Measurements from ENCODE around the gene STPG4. TPM values are rescaled to one million over a fixed set of nuclear protein-coding genes. Genes with fewer than 3 reads are reported as not detected.

The STPG4 gene
- polyA plus RNA-seq, 4 donors: 0.22 to 0.24 TPM; not detected in 2

DNA sequence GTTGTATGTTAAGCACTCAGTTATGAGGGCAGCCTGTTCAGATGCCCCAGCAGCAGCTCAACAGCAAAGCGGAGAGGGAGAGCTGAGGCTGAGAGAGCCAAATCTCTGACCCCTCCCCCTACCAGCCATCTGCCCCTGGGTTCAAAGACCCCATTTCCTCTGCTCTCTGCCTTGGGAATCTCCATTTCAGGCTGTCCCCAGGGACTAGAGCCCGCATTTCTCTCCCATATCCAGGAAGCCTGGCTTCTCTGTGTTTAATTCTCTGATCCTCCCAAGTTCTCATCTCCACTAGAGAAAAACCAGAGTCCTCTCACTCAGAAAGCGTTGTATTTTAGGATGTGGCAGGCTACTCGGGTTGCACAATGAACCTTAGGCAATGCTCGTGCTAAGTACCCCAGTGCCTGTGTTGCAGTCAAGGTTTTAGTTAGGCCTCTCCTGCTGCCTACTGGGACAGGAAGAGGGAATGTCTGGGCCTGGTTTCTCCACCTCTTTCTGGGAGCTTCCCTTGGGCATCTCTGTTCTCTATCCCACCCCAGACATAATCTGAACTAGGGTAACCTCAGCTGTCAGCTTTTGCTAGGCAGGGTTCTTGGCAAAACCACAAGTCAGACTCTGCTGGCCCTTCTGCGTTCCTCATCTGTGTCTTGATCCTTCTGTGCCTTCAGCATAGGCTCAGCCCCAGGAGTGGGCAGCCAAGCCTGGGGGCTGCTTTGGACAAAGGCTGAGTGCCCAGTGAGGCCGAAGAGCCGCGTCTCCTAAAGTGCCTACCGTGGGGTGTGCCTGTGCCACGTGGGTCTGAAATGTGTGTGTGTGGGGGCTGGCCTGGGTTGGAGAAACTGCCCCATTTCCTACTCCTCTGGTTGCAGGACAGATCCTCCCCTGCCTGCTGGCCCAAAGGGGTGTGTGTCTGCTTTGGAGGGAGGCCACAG lies 96.8 kb downstream of the STPG4 start:
- DNase-seq (ENCODE audit: low read depth in 4 of 4, low spot score in 3 of 4): no peak

DNA sequence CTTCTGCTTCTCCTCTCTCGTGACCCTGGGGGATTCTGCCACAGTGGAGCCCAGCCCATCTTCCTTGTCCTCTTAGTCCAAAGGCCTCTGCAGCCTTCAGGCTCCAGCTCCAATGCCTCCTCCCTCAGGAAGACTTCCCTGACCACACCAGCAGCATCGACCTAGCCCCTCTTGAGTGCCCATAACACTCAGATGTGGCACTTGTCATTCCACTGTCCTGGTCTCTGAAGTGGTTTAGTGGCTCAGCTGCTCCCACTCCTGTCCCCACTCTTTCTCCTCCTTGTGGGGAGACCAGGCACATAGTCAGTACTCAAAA lies 97.5 kb downstream of the STPG4 start:
- no peak for DNase-seq (ENCODE audit: low read depth in 4 of 4, low spot score in 3 of 4)

DNA sequence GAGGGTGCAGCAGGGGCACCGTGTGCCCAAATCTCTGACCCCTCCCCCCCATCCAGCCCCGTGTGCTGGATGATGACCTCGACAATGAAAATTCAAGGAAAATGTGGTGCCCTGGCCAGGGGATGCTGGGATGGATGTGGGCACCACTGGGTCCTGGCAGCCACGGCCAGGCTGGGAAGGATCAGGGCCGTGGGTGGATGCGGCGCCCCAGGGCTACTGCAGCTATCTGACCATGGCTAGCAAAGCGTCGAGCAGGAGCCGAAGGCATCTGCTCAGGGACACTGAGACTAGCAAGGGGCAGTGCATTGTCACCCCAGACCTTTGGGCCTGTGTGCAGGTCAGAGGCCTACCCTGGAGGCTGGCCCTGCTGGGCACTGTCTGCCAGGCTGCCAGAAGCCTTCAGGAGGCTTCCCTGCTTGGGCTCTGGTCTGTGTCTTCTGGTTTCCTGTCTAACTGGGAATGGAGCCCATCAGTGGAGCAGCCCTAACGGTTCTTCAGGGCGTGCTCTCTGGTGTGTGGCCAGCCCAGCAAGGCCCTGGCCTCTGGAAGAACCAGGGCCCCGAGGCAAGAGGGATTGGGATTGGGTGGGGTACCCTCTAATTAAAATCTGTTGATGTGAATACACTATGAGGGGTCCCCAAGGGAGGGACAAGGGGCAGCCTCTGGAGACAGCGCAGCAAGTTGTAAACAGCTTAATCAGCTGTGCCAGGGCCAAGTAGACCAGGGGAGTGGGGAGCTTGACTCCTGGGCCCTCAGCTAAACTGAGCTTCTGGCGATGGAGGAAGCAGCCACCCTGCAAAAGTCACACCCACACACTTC lies 98.0 kb downstream of the STPG4 start:
- DNase-seq (ENCODE audit: low read depth in 4 of 4, low spot score in 3 of 4): no peak

DNA sequence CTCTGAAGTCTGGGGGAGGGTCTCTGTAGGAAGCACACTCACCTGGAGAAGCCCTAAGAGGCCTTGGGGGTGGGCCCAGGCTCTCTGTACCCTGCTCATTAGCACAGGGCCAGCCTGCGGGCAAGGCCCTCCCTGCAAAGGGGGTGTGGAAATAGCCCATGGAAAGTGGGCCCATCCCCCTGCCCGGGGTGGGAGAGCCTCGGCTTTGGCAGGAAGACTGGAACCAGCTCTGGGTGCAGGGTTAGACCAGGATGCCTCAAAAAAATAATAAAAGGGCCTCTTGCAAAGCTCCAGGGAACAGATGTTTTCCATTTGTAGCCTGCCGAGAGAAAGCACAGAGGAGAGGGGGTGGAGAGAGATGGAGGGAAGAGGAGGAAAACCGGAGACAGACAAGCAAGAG lies 98.7 kb downstream of the STPG4 start:
- DNase-seq (ENCODE audit: low read depth in 4 of 4, low spot score in 3 of 4): no peak

DNA sequence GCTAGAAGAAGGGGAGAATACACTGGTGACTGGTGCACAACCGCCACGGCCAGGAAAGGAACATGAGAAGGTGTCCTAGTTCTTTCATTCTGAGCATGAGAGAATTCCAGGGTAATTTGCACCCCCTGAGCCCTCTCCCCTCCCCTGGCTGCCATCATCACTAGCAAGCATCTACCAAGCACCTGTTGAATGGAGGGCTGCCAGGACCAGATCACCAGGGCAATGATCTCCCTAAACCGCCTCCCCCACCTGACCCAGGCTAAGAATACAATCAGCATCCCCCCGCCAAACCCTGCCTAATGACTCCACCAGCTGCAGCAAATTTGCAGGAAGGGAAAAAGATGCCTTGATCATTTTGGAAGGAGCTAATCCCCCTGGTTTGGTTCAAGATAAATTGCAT lies 100.2 kb downstream of the STPG4 start:
- DNase-seq (ENCODE audit: low read depth in 4 of 4, low spot score in 3 of 4): no peak

DNA sequence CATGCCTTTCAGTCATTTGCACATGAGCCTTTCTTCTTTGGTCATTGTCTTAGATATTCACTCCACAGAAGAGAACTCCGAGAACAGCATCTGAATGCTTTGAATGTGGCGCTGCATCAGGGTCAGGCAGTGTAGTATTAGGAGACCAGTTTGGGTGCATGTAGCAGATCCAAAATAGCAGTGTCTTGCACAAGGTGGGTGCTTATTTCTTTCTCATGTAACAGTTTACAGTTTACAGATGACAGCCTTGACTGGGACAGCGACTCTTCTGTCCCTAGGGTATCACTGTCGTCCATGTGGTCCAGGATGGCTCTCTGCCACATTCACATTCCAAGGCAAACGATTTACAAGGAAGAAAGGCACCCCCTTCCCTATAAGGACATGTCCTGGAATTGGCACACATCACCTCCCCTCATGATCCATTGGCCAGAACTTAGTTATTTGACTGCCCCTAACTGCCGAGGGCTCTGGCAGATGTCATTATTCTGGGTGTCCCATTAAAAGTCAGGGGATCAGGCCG lies 101.0 kb downstream of the STPG4 start:
- DNase-seq (ENCODE audit: low read depth in 4 of 4, low spot score in 3 of 4): no peak

DNA sequence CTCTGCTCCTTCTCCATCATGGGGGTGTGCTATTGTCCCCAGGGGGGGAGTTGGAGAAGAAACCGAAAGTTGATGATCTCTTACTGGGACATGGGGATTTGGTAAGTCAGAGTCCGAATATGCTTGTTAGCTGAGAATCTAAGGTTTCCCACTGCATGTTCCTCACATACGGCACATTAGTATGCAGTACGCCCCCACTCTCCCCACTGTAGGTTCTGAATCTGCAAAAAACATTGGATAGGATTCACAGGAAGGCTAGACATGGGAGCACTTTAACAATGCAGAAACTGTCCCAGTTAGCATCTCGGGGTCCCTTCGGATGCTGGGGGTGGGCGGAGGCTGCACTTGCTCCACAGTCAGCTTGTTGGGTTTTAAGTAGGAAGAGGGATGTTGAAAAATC lies 102.3 kb downstream of the STPG4 start:
- DNase-seq (ENCODE audit: low read depth in 4 of 4, low spot score in 3 of 4): no peak

DNA sequence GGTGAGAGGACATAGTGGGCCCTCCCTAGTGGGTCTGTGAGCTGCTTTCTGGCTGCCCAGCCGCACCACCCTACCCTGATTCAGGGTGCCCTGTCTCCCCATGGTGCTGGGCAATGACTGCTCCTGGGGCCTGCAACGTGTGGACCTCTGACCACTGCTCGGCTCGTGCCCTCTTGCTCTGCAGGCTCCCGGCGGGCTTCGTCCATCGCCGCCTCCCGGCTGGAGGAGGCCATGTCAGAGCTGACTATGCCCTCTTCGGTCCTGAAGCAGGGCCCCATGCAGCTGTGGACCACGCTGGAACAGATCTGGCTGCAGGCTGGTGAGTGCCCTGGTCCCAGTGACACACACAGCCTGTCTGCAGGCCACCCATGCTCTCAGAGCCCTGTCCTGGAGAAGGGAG lies 103.5 kb downstream of the STPG4 start:
- no peak for DNase-seq (ENCODE audit: low read depth in 4 of 4, low spot score in 3 of 4)

DNA sequence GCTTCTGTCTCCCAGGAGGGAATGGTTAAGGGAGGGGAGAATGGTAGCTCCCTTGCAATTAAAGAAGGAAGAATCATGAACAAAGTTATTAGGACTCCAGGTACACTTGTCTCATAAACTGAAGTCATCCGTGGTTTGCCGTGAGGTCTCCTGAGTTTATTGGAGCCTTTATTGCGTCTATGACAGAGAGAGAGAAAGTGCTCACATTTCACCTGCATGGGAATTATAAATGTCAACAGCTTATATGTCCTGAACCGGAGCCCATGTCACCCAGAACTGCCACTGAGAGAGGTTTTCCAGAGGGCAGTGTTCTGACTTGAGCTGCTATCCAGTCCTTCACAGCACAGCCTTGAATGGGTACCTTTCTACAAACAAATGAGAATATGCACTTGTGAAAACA lies 104.3 kb downstream of the STPG4 start:
- DNase-seq (ENCODE audit: low read depth in 4 of 4, low spot score in 3 of 4): no peak

DNA sequence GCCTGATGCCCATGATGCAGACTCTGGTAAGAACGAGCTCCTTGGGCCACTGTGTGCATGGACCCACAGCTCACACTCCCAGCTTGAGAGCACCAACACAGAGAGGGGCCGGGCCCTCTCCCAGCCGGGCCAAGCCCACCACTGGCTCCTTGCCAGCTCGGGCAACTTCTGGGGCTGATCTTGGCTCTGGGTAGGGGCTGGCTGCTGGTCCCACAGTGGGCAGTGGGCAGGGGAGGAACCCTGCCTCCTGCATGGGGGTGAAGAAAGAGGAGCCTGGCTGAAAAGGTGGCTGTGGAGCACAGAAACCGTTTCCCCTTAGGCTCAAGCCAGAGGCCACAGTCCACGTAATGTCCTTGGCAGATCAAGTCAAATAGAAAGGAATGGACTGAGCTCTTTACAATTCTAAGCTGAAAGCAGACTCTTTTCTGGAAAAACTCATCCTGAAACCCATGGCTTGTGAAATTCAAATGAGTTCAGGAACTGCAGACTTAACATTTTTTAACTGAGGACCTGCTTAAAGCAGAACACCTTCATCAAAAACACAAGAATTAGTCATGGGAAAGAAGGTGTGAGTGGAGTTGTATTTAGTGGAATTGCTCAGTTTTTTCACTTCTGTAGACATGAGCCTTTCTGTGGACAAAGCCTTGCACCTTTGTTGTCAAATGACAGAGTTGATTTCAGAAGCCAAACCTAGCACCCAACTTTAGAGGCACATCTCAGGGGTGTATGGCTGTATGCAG lies 104.9 kb downstream of the STPG4 start:
- DNase-seq (ENCODE audit: low read depth in 4 of 4, low spot score in 3 of 4): no peak

DNA sequence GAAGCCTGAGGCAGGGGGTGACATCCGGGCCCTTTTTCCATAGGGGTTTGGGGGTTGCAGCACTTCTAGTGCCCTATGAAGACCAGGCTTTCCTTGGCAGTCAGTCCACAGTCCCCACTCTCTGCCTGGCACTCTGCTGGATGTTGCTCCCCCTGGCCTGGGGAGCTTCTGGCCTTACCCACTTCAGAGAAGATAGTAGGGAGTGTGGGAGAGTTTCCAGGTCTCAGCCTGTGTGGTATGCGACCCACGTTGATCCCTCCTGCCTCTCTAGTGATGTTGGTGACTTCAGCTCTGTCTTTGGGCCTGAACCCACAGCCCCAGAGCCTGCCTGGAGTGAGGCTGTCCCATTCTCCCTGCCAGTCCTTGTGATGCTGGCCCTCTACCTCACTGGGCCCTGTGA lies 105.6 kb downstream of the STPG4 start:
- DNase-seq (ENCODE audit: low read depth in 4 of 4, low spot score in 3 of 4): no peak

DNA sequence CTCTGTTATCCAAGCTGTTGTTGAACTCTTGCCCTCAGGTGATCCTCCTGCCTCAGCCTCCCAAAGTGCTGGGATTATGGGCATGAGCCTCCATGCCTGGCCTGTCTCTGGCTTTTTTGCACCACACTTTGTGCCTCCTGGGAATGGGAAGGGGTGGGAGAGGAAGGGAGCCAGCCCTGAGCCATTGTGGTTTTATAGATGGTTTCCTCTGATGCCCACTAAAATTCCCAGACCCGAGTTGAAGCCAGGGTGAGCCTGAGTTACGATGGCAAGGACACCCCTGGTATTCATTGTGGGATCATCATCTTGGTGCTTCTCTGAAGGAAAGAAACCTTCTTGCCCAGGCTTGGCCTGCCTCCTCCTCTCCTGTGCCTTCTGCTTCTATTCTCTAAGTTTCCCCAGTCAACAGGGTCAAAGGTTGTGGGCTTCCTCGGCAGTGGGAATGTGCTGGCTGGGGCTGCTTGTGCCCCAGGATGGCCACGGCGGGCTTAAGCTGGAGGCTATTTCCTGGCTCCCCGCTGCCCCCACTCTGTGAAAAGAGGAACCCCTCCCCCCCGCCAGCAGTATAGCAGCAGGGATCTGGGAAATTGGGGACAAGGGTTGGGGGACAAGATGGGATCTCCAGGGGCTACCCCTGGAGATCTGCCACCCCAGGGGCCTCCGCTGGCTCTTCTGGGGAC lies 106.2 kb downstream of the STPG4 start:
- DNase-seq (ENCODE audit: low read depth in 4 of 4, low spot score in 3 of 4): no peak

DNA sequence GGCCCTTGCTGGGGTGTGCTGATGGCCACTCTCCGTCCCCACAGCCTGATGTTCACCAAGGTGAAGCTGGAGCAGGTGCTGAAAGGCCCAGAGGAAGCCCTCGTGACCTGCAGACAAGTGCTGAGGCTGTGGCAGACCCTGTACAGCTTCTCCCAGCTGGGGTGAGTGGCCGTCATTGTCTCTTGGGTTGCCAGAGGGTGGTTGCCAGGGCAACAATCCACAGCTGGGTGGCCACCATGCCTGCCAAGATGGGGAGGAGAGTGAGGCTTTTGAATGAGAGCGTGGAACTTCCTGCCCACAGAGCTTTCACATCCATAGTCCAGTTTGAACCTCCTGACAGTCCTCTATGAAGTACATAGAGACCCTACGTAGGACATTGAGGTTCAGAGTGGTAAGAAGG lies 108.8 kb downstream of the STPG4 start:
- DNase-seq (ENCODE audit: low read depth in 4 of 4, low spot score in 3 of 4): no peak

DNA sequence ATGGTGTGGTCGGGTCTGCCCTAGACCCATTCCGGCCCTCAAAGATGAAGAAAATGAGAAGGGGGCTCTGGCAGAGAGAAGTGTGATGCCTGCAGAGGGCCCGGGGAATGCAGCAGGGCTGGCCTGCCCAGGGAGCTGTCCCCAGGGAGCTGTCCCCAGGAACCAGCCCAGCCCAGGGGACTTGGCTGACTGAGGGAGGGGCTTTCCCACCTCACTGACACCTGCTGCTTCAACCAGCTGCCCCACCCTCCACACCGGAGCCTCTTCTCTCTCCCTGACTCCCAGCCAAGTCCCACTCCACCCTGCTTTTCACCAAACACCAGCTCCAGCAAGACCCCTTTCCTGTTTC lies 111.2 kb downstream of the STPG4 start:
- DNase-seq (ENCODE audit: low read depth in 4 of 4, low spot score in 3 of 4): no peak

DNA sequence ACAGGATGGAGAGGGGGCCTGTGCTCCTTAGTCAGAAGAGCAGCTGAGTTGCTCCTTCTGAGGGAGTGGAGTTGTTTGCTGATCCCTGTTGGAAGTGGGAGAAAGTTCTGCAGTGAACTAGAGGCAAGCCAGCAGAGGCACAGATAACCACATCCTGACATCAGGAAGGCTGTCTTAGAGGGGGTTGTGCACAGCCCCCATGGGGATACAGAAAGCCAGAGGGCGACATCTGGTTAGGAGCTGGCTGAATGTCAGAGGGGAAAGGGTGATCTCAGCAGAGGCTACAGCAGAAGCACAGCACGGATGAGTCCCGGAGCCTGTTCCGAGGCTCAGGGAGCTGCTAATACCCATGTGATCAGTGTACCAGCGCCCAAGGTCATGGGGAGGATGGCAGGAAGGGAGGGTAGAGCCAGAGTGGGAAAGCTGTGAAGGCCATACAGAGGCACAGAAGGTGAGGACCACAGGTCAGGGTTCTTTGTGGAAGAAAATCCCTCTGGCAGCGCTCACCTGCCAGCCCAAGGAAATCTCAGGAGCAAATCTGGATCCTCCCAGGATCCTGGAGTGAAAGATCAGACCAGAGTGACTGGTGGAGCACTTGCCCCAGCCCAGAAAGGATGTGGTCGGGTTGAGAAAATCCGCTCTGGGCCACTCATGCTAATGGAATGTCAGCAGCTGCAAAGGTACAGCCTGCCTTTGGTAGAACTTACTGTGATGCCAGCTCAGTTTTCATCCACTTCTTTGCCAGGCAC lies 111.8 kb downstream of the STPG4 start:
- DNase-seq (ENCODE audit: low read depth in 4 of 4, low spot score in 3 of 4): no peak

DNA sequence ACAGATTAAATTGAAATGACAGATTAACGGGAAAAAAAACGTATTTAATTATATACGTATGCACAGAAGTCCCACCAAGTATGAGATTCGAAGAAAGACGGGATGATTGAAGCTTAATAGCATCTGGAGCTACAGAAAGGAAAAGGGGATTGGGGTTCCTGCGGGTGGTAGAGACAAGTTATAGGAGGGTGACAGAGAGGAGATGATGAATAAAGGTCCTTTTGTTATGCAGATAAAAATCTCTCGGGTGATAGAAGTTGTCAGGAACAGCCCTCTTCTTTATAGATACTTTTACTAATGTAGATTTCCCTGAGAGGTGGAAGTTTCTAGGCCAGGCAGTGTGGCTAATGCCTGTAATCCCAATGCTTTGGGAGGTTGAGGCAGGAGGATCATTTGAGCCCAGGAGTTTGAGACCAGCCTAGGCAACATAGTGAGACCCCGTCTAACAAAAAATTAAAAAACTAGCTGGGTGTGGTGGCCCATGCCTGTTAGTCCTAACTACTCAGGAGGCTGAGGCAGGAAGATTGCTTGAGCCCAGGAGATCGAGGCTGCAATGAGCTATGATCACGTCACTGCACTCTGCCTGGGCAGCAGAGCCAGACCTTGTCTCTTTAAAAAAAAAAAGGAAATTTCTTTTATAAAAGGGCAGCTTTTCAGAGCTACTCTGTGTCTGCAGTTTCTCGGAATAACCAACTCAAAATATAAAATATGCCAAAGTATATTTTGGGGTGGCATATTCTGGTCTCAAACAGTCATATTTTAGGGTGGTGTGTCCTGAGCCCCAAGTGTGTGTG lies 113.0 kb downstream of the STPG4 start:
- no peak for DNase-seq (ENCODE audit: low read depth in 4 of 4, low spot score in 3 of 4)

DNA sequence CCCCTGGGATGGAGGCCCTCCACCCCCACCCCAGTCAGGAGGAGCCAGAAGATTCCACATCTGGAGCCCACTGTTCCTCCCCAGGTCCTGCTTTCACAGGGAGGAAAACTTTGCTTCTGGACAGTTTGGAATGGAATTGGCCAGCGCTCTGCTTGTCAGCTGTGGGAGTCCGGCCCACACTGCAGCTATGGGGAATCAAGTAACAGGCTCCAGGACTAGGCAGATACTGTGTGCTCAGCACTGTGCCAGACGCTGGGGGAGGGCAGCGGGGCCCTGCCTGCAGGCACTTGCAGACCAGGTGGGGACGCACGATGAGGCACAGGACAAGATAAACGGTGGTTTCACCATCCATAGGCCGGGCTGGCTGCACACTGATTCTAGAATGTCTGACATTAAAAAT lies 114.0 kb downstream of the STPG4 start:
- no peak for DNase-seq (ENCODE audit: low read depth in 4 of 4, low spot score in 3 of 4)

DNA sequence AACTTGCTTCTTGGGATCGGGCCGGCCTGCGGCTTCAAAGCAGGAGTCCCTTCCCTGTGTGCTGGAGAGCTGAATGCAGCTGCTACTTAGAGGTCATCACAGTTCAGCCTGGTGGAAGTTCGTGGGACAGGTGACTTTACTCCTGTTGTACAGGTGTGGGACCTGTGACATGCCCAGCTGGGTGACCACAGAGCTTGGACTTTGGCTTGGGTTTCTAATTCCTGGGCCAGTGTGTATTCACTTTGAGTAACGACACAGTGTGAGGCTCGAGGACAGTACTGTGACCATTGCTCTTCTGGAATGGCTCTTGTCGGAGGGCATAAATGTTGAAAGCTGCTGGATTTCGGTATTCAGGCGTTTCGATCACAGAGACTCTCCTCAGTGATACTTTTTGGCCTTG lies 114.5 kb downstream of the STPG4 start:
- DNase-seq (ENCODE audit: low read depth in 4 of 4, low spot score in 3 of 4): no peak

DNA sequence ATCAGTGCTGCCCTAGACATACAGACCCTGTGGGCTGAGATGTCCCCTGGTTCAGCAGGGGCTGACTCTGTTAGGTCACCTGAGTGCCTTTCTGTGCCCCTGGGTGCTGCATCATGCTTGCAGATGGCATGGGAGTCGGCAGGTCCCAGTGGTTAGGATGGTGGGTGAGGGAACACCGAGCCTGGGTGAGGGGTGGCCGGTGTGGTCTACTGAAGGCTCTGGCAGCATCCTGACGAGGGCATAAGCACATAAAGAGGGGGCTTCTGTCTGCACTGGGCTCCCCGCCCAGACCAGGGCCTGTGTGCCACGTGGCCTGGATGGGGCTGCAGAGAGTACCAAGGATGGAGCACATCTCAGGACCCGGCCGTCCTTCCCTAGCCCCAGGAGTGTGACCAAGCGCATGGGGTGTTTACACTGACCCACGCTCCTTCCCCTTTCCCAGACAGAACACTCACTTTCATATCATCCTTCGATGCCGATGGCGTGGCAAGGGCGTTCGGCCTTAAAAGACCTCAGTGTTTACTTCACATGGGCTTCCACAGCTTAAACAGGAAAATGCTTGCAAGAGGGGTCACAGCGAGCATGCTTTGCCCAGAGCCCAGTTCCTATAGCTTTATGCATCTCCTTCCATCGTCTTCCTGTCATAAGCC lies 115.1 kb downstream of the STPG4 start:
- no peak for DNase-seq (ENCODE audit: low read depth in 4 of 4, low spot score in 3 of 4)

All from right renal pelvis (tissue), 4 donors.